Right atrium auricular region (tissue), 2 donors: ENCODE data around the gene RIOX2. TPM values are rescaled to one million over a fixed set of nuclear protein-coding genes. Genes with fewer than 3 reads are reported as not detected.

Experiments used
- DNase-seq: peaks from one replicate; pipeline ENCODE4 v3.0.0-alpha.2; 2019; ENCODE audit warnings: low spot score
- H3K27ac ChIP-seq, 2 donors: fragments of 200-600 bp; sonication (generic); 1 replicate in 1 of 2; 2 replicates in 1 of 2; pipeline ENCODE4 v1.5.1; 2016 to 2019
- H3K27me3 ChIP-seq, 2 donors: fragments of 200-600 bp; sonication (generic); one replicate each; pipeline versions ENCODE4 v1.5.1 to v1.6.0; 2017 to 2019
- H3K36me3 ChIP-seq: fragments of 200-600 bp; sonication (generic); one replicate; pipeline ENCODE4 v1.5.1; 2016
- H3K4me1 ChIP-seq, 2 donors: fragments of 200-600 bp; sonication (generic); one replicate each; pipeline versions ENCODE4 v1.5.1 to v1.6.0; 2017 to 2019
- H3K4me3 ChIP-seq, 2 donors: fragments of 200-600 bp; sonication (generic); 1 replicate in 1 of 2; 2 replicates in 1 of 2; pipeline ENCODE4 v1.5.1; 2017 to 2019; ENCODE audit warnings: mild to moderate bottlenecking in 1 of 2, moderate library complexity in 1 of 2
- H3K9me3 ChIP-seq, 2 donors: fragments of 200-600 bp; sonication (generic); one replicate each; pipeline ENCODE4 v1.5.1; 2019
- CTCF ChIP-seq, 2 donors: fragments of 200-600 bp; sonication (generic); IDR thresholded peaks; one replicate each; pipeline ENCODE4 v1.5.1; 2019; ENCODE audit warnings: antibody characterized with exemption in 2 of 2
- total RNA-seq, 2 donors: library from RNA; depleted of rRNA; stranded (reverse); fragments of >200 nt; gene quantifications; one replicate each; pipeline ENCODE4 v1.1.0, GENCODE V29; 2016

Gene RIOX2
- total RNA-seq, 2 donors from 2014 or later: 9.5 to 13.6 TPM

GRCh38 chr3:97940034-97940433 lies 32.2 kb downstream of the RIOX2 start:
- no peak for TF ChIP-seq CTCF (IDR thresholded peaks at IDR 0.05)
- Histone ChIP-seq H3K27ac (no peak overlapping the region), H3K4me1 (no peaks in the 10 kb centered on the region), H3K9me3 (no peaks in the 10 kb centered on the region), H3K36me3 (peaks cover 58% of the 10 kb centered on the region), H3K27me3 (no peaks in the 10 kb centered on the region), H3K4me3 (no peak overlapping the region)
- DNase-seq: no peak

GRCh38 chr3:97939401-97939800 lies 32.8 kb downstream of the RIOX2 start:
- no peaks in the 10 kb centered on the region for H3K9me3 ChIP-seq
- DNase-seq: no peak
- peaks cover 54% of the 10 kb centered on the region for H3K36me3 ChIP-seq
- H3K27me3 ChIP-seq: no peaks in the 10 kb centered on the region
- no peak overlapping the region for H3K4me3 ChIP-seq
- TF ChIP-seq CTCF (IDR thresholded peaks at IDR 0.05): no peak
- no peaks in the 10 kb centered on the region for H3K4me1 ChIP-seq
- no peak overlapping the region for H3K27ac ChIP-seq

- H3K27me3 ChIP-seq: no peaks in the 10 kb centered on the region
- H3K9me3 ChIP-seq: no peaks in the 10 kb centered on the region
- peaks cover 54% of the 10 kb centered on the region for H3K36me3 ChIP-seq
- H3K4me3 ChIP-seq: no peak overlapping the region
- TF ChIP-seq CTCF (IDR thresholded peaks at IDR 0.05): no peak
- H3K27ac ChIP-seq: no peak overlapping the region
- no peaks in the 10 kb centered on the region for H3K4me1 ChIP-seq
- DNase-seq: no peak
These were observed 33.8 kb downstream of the RIOX2 start for GRCh38 chr3:97938444-97938843.

GRCh38 chr3:97937205-97937604 lies 35.0 kb downstream of the RIOX2 start:
- Histone ChIP-seq H3K9me3 (no peaks in the 10 kb centered on the region), H3K4me1 (peaks cover 0 to 4% of the 10 kb centered on the region in 2 donors), H3K27me3 (no peaks in the 10 kb centered on the region), H3K27ac (no peak overlapping the region), H3K4me3 (no peak overlapping the region), H3K36me3 (peaks cover 43% of the 10 kb centered on the region)
- DNase-seq: no peak
- TF ChIP-seq CTCF (IDR thresholded peaks at IDR 0.05): no peak

GRCh38 chr3:97935842-97936241 lies 36.4 kb downstream of the RIOX2 start:
- no peak overlapping the region for H3K27ac ChIP-seq
- DNase-seq: no peak
- H3K4me1 ChIP-seq: peaks cover 0 to 7% of the 10 kb centered on the region in 2 donors
- H3K36me3 ChIP-seq: peaks cover 47% of the 10 kb centered on the region
- TF ChIP-seq CTCF (IDR thresholded peaks at IDR 0.05): no peak
- no peak overlapping the region for H3K4me3 ChIP-seq
- H3K9me3 ChIP-seq: no peaks in the 10 kb centered on the region
- no peaks in the 10 kb centered on the region for H3K27me3 ChIP-seq

GRCh38 chr3:97934980-97935695 lies 37.1 kb downstream of the RIOX2 start:
- H3K4me3 ChIP-seq: no peak overlapping the region
- no peaks in the 10 kb centered on the region for H3K27me3 ChIP-seq
- H3K27ac ChIP-seq: no peak overlapping the region
- no peak for DNase-seq
- no peaks in the 10 kb centered on the region for H3K9me3 ChIP-seq
- no peak for TF ChIP-seq CTCF (IDR thresholded peaks at IDR 0.05)
- peaks cover 0 to 7% of the 10 kb centered on the region in 2 donors for H3K4me1 ChIP-seq
- peaks cover 51% of the 10 kb centered on the region for H3K36me3 ChIP-seq
